ENCODE data around the gene GNA12.

GRCh38 chr7:2802101-2802500 lies 42.0 kb downstream of the GNA12 start:
- TF ChIP-seq POLR2A (IDR thresholded peaks at IDR 0.05) (no peak), POLR2AphosphoS5 (IDR thresholded peaks at IDR 0.05) (no peak)
- TF ChIP-seq, protein P1, sequence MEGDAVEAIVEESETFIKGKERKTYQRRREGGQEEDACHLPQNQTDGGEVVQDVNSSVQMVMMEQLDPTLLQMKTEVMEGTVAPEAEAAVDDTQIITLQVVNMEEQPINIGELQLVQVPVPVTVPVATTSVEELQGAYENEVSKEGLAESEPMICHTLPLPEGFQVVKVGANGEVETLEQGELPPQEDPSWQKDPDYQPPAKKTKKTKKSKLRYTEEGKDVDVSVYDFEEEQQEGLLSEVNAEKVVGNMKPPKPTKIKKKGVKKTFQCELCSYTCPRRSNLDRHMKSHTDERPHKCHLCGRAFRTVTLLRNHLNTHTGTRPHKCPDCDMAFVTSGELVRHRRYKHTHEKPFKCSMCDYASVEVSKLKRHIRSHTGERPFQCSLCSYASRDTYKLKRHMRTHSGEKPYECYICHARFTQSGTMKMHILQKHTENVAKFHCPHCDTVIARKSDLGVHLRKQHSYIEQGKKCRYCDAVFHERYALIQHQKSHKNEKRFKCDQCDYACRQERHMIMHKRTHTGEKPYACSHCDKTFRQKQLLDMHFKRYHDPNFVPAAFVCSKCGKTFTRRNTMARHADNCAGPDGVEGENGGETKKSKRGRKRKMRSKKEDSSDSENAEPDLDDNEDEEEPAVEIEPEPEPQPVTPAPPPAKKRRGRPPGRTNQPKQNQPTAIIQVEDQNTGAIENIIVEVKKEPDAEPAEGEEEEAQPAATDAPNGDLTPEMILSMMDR (IDR thresholded peaks at IDR 0.05) = no peak

Measured in stomach (tissue), 4 donors.